Esophagus (tissue), 2 donors: ENCODE measurements around the gene NTN1. TPM values are rescaled to one million over a fixed set of nuclear protein-coding genes. Genes with fewer than 3 reads are reported as not detected.
A peak's percentile ranks its signal among the peaks of the same experiment; 100 is the strongest.

Experiments
- H3K27ac ChIP-seq, 2 donors: one replicate each; pipeline ENCODE4 v1.5.1; 2013; ENCODE audit warnings: low read depth in 2 of 2, mild to moderate bottlenecking in 2 of 2, inconsistent platforms in 1 of 2, low read length in 1 of 2, moderate library complexity in 1 of 2
- H3K27me3 ChIP-seq, 2 donors: one replicate each; pipeline ENCODE4 v1.6.1; 2013; ENCODE audit warnings: low read length in 2 of 2, control low read depth in 1 of 2, mild to moderate bottlenecking in 1 of 2; ENCODE audit not compliant: insufficient read depth in 2 of 2, control insufficient read depth in 1 of 2
- H3K36me3 ChIP-seq, 2 donors: one replicate each; pipeline ENCODE4 v1.6.1; 2013; ENCODE audit warnings: low read length in 1 of 2; ENCODE audit not compliant: control insufficient read depth in 2 of 2, insufficient read depth in 2 of 2
- H3K4me1 ChIP-seq, 2 donors: one replicate each; pipeline ENCODE4 v1.6.1; 2013; ENCODE audit warnings: low read length in 1 of 2; ENCODE audit not compliant: control insufficient read depth in 2 of 2, insufficient read depth in 2 of 2
- H3K4me3 ChIP-seq, 2 donors: one replicate each; pipeline ENCODE4 v1.5.1; 2013; ENCODE audit warnings: low read length in 2 of 2, mild to moderate bottlenecking in 2 of 2, low read depth in 1 of 2, moderate library complexity in 1 of 2
- H3K9me3 ChIP-seq, 2 donors: one replicate each; pipeline ENCODE4 v1.6.1; 2013; ENCODE audit warnings: mild to moderate bottlenecking in 2 of 2, low read depth in 1 of 2, low read length in 1 of 2, moderate library complexity in 1 of 2; ENCODE audit not compliant: control insufficient read depth in 2 of 2, insufficient read depth in 1 of 2
- WGBS, 2 donors: extraction: QIAGEN DNeasy Blood & Tissue Kit; methylation state at CpG; one replicate each; pipeline ENCODE4 v1.1.7; 2013; 5-methylcytosine and 5-hydroxymethylcytosine counted together
- polyA plus RNA-seq, 2 donors: library from polyadenylated mRNA; stranded (reverse); fragments of 200-250 nt; gene quantifications; one replicate each; pipeline ENCODE4 v1.2.3, GENCODE V29; 2013
- donor health status: healthy with polysubstance abuse.
- donor health status: Bipolar disorder and iron deficiency.

Gene NTN1
- polyA plus RNA-seq, 2 donors, result 10.3 to 12.3 TPM

DNA sequence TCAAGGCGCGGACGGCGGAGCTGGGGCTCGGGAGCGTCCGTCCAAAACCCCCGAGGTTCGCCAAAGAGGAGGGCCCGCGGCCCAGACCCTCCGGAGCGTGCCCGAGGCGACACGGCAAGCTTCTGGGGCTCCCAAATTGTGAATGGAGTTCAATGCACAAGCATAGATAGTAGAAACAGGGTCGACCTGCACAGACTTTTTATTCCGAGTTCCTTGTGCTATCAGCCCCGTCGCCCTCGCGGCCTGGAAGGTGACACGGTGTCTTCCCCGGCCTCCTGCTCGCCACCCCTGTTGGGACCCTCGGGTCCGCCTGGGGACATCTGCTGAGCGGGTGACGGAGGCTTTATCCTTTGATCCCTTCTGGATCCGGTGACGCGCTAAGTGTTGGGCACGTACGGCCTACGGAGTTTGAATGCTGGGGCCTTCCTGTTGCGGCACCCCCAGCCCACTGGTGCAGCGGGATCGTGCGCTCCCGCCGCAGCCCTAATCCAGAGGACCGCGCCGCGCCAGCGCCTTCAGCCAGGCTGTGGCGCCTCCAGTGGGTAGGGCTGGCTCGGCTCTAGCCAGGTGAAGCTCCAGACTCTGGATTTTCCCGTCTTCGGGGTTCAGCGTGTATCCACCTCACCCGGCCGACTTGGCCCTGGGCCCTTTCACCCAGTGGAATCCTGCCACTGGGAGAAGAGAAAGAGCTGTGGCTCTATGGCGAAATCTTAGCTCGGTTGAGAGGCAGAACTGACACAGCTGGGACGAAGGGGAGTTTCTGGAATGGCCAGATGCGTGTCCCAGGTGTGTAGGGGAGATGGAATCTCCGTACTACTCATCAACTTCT, 17.0 kb upstream of the NTN1 start:
- H3K9me3 ChIP-seq, result no peaks in the 10 kb centered on the region
- peaks cover 0 to 10% of the 10 kb centered on the region in 2 donors for H3K27me3 ChIP-seq
- no peaks in the 10 kb centered on the region for H3K36me3 ChIP-seq
- H3K4me1 ChIP-seq, result peaks cover 0 to 3% of the 10 kb centered on the region in 2 donors
- peak overlapping the region; percentile 51 to 52 for H3K4me3 ChIP-seq
- WGBS, 2 donors, result 40 to 51% methylated on average over 56 to 58 of the region's 58 CpGs
- H3K27ac ChIP-seq, result no peak overlapping the region

- WGBS, 2 donors, result 78 to 87% methylated on average over 6 of the region's 6 CpGs
- H3K27me3 ChIP-seq, result peaks cover 0 to 10% of the 10 kb centered on the region in 2 donors
- peaks cover 0 to 3% of the 10 kb centered on the region in 2 donors for H3K4me1 ChIP-seq
- no peaks in the 10 kb centered on the region for H3K9me3 ChIP-seq
- H3K36me3 ChIP-seq, result no peaks in the 10 kb centered on the region
- H3K4me3 ChIP-seq, result no peak overlapping the region
- no peak overlapping the region for H3K27ac ChIP-seq
Observed at GRCh38 chr17:9004961-9005285, 16.4 kb upstream of the NTN1 start.

- H3K4me1 ChIP-seq, result peaks cover 0 to 3% of the 10 kb centered on the region in 2 donors
- 82 to 84% methylated on average over 7 of the region's 7 CpGs for WGBS, 2 donors
- no peaks in the 10 kb centered on the region for H3K36me3 ChIP-seq
- no peak overlapping the region for H3K27ac ChIP-seq
- no peak overlapping the region for H3K4me3 ChIP-seq
- peaks cover 0 to 10% of the 10 kb centered on the region in 2 donors for H3K27me3 ChIP-seq
- no peaks in the 10 kb centered on the region for H3K9me3 ChIP-seq
Observed at GRCh38 chr17:9006175-9006767, 15.0 kb upstream of the NTN1 start.

GRCh38 chr17:9007052-9007714, 14.1 kb upstream of the NTN1 start:
- H3K9me3 ChIP-seq, result no peaks in the 10 kb centered on the region
- H3K36me3 ChIP-seq, result no peaks in the 10 kb centered on the region
- H3K4me3 ChIP-seq, result no peak overlapping the region
- H3K4me1 ChIP-seq, result peaks cover 0 to 3% of the 10 kb centered on the region in 2 donors
- no peak overlapping the region for H3K27ac ChIP-seq
- WGBS, 2 donors, result 95 to 97% methylated on average over 2 of the region's 2 CpGs
- peaks cover 0 to 10% of the 10 kb centered on the region in 2 donors for H3K27me3 ChIP-seq

GRCh38 chr17:9009096-9009495, 12.2 kb upstream of the NTN1 start:
- H3K27me3 ChIP-seq, result peaks cover 0 to 2% of the 10 kb centered on the region in 2 donors
- no peaks in the 10 kb centered on the region for H3K9me3 ChIP-seq
- no peak overlapping the region for H3K27ac ChIP-seq
- no peaks in the 10 kb centered on the region for H3K4me1 ChIP-seq
- 83% methylated on average over 4 of the region's 4 CpGs for WGBS, 2 donors
- H3K4me3 ChIP-seq, result no peak overlapping the region
- H3K36me3 ChIP-seq, result no peaks in the 10 kb centered on the region

- Histone ChIP-seq H3K27ac (no peak overlapping the region), H3K4me1 (no peaks in the 10 kb centered on the region), H3K9me3 (no peaks in the 10 kb centered on the region), H3K36me3 (no peaks in the 10 kb centered on the region), H3K4me3 (no peak overlapping the region), H3K27me3 (no peaks in the 10 kb centered on the region)
- WGBS, 2 donors, result 57 to 68% methylated on average over 6 of the region's 6 CpGs
Observed at GRCh38 chr17:9009737-9010136, 11.6 kb upstream of the NTN1 start.

GRCh38 chr17:9011001-9011400, 10.3 kb upstream of the NTN1 start:
- Histone ChIP-seq H3K27me3 (no peaks in the 10 kb centered on the region), H3K27ac (no peak overlapping the region), H3K36me3 (no peaks in the 10 kb centered on the region), H3K4me1 (no peaks in the 10 kb centered on the region), H3K9me3 (no peaks in the 10 kb centered on the region), H3K4me3 (no peak overlapping the region)
- WGBS, 2 donors, result 90 to 91% methylated on average over 7 of the region's 7 CpGs

DNA sequence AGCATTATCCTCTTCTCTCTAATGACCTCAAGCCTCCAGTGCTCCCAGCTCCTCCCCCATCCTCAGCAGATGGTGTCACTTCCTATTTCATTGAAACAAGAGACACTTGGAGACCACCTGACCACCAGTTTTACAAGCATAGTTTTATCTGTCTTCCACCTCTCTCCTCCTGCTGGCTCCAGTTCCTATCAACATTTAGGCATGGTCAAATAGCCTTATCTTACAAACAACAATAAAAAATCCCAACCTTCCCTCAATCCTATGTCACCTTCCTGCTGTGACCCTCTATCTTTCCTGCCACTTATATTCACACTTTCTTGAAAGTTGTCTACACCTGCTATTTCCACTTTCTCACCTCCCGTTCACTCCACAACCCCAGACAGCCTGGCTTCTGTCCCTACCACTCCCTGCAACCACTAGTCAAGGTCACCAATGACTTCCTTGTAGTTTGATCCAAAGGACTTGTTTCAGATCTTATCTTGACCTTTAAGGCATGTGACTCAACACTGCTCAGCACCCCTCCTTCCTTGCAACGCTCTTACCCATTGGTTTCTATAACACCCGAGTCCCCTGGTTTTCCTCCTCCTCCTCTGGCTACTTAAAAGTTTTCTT, 4.3 kb upstream of the NTN1 start:
- Histone ChIP-seq H3K9me3 (no peaks in the 10 kb centered on the region), H3K27ac (no peak overlapping the region), H3K27me3 (no peaks in the 10 kb centered on the region), H3K4me3 (no peak overlapping the region), H3K36me3 (no peaks in the 10 kb centered on the region), H3K4me1 (peaks cover 0 to 4% of the 10 kb centered on the region in 2 donors)
- 58 to 63% methylated on average over 3 of the region's 3 CpGs for WGBS, 2 donors

DNA sequence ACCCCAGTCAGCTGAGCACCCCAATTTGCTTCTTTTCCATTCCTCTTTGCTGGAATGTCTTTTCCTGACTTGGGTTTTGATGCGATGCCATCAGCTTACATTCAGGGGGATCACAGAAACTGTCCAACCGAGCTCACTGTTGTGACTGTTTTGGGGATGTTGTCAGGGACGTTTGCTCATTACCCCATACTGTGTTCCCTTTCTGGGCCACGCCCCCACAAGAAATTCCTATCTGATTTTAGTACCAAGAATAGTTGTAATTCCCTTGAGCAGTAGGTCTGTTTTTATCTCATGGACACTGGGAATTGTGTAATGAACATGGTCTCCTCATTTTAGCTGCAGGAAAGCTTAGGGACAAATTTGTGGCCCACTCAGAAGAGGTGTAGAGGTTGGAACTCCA, 2.6 kb upstream of the NTN1 start:
- Histone ChIP-seq H3K9me3 (peaks cover 0 to 2% of the 10 kb centered on the region in 2 donors), H3K27me3 (no peaks in the 10 kb centered on the region), H3K36me3 (no peaks in the 10 kb centered on the region)

More for the DNA sequence above, 2.6 kb upstream of the NTN1 start:
- no peak overlapping the region for H3K4me3 ChIP-seq
- WGBS, 2 donors, result 71 to 77% methylated on average over 4 of the region's 4 CpGs
- peaks cover 5 to 20% of the 10 kb centered on the region in 2 donors for H3K4me1 ChIP-seq
- H3K27ac ChIP-seq, result no peak overlapping the region
